ENCODE results near the gene FADS6. TPM values are rescaled to one million over a fixed set of nuclear protein-coding genes. Genes with fewer than 3 reads are reported as not detected.

The FADS6 gene
- total RNA-seq, 1 experiment from 2014 or later, result 1.2 TPM

- no peak overlapping the region for H3T11ph ChIP-seq (ENCODE audit: low read length)
- no peak overlapping the region for H2BK12ac ChIP-seq (ENCODE audit: insufficient read length, low read depth, low read length)
- no peaks in the 10 kb centered on the region for H3K9me3 ChIP-seq (ENCODE audit: control insufficient read depth, low read depth, low read length)
- H3K79me2 ChIP-seq (ENCODE audit: insufficient read depth, low read length), result no peaks in the 10 kb centered on the region
- H2AK5ac ChIP-seq (ENCODE audit: insufficient read length, low read length), result no peak overlapping the region
- H3K4ac ChIP-seq (ENCODE audit: low read depth, low read length), result no peak overlapping the region
- no peaks in the 10 kb centered on the region for H3K9me3 Mint-ChIP-seq
- H2BK15ac ChIP-seq (ENCODE audit: low read depth, low read length), result no peak overlapping the region
- H3K27ac ChIP-seq (ENCODE audit: insufficient read length, low read depth, low read length), result no peak overlapping the region
- H3K56ac ChIP-seq (ENCODE audit: insufficient read length, low read depth, low read length), result no peak overlapping the region
- H2AFZ ChIP-seq (ENCODE audit: low read length), result no peak overlapping the region
- H3K4me2 ChIP-seq (ENCODE audit: insufficient read depth, insufficient read length, low read length), result no peak overlapping the region
- no peak overlapping the region for H2BK5ac ChIP-seq (ENCODE audit: insufficient read length, low read length)
- WGBS (ENCODE audit: extremely low coverage, insufficient read length, low lambda C conversion rate), result no CpG with 5 or more reads among the region's 6 CpGs
- no peak for DNase-seq
- no peak overlapping the region for H3K23ac ChIP-seq (ENCODE audit: insufficient read length, low read depth, low read length)
- no peak overlapping the region for H3K18ac ChIP-seq (ENCODE audit: insufficient read length, low read depth, low read length)
- no peak overlapping the region; a peak in 1 of 7 replicates for H3K27ac Mint-ChIP-seq
- H3K27me3 Mint-ChIP-seq (ENCODE audit: low read depth), result no peaks in the 10 kb centered on the region; the same call in 1 of the 2 replicates
- H4K5ac ChIP-seq (ENCODE audit: insufficient read length, low read depth, low read length), result no peak overlapping the region
- no peaks in the 10 kb centered on the region for H3K27me3 ChIP-seq (ENCODE audit: insufficient read depth, low read length)
- H3K4me1 ChIP-seq (ENCODE audit: insufficient read depth, low read length), result 0 out of 2 replicates have a peak, but pooled peaks cover 2% of the 10 kb centered on the region
- H3K4me3 Mint-ChIP-seq, result no peak overlapping the region; a peak in 1 of 5 replicates
- H3K36me3 Mint-ChIP-seq (ENCODE audit: insufficient read depth in 1 of 3, low read depth in 3 of 3), result peaks cover 0 to 24% (median 21%) of the 10 kb centered on the region in 3 experiments; a peak in 4 of 7 replicates
- H4K8ac ChIP-seq (replicated peaks; ENCODE audit: insufficient read length, low read depth, low read length), result no peak overlapping the region
- no peak overlapping the region for H3K9ac ChIP-seq (ENCODE audit: extremely low read depth, insufficient read length, low read length)
- no peaks in the 10 kb centered on the region for H3K79me1 ChIP-seq (ENCODE audit: insufficient read depth, low read depth, low read length, poor library complexity, severe bottlenecking)
- H4K20me1 ChIP-seq (ENCODE audit: control insufficient read depth, insufficient read depth, insufficient read length), result no peaks in the 10 kb centered on the region
- H3K14ac ChIP-seq (ENCODE audit: insufficient read depth, low read length), result no peak overlapping the region
- no peak for TF ChIP-seq CTCF (conservative IDR thresholded peaks at IDR 0.05)
- no peak overlapping the region for H2BK120ac ChIP-seq (ENCODE audit: low read depth, low read length, poor library complexity, severe bottlenecking)
- peaks cover 12% of the 10 kb centered on the region for H3K23me2 ChIP-seq (ENCODE audit: insufficient read length, low read depth, low read length, poor library complexity, severe bottlenecking)
- no peak overlapping the region for H4K91ac ChIP-seq (ENCODE audit: insufficient read length, low read depth, low read length)
- H3K4me1 Mint-ChIP-seq, result peaks cover 21 to 30% of the 10 kb centered on the region in 2 experiments
- no peak overlapping the region for H2BK20ac ChIP-seq (ENCODE audit: low read depth, low read length, poor library complexity, severe bottlenecking)
These were observed 24.6 kb downstream of the FADS6 start for GRCh38 chr17:74868908-74869255.
